Parathyroid adenoma (tissue), 2 donors: ENCODE results near the gene ZFP64.

Source experiments
- H2AFZ ChIP-seq: fragments of 300-600 bp; sonication (generic); one replicate; pipeline ENCODE4 v1.7.0; 2017; ENCODE audit warnings: antibody characterized with exemption, mild to moderate bottlenecking
- H3K27ac ChIP-seq: fragments of 300-600 bp; sonication (generic); one replicate; pipeline ENCODE4 v1.7.0; 2017
- H3K27me3 ChIP-seq: fragments of 300-600 bp; sonication (generic); one replicate; pipeline ENCODE4 v1.7.0; 2017; ENCODE audit warnings: low read length; ENCODE audit not compliant: control insufficient read depth, insufficient read depth
- H3K36me3 ChIP-seq: fragments of 300-600 bp; sonication (generic); one replicate; pipeline ENCODE4 v1.7.0; 2017; ENCODE audit warnings: low read length; ENCODE audit not compliant: control insufficient read depth, insufficient read depth
- H3K4me1 ChIP-seq: fragments of 300-600 bp; sonication (generic); one replicate; pipeline ENCODE4 v1.7.0; 2017; ENCODE audit warnings: control low read depth
- H3K4me2 ChIP-seq: fragments of 300-600 bp; sonication (generic); one replicate; pipeline ENCODE4 v1.7.0; 2017; ENCODE audit warnings: low read length
- H3K4me3 ChIP-seq: fragments of 300-600 bp; sonication (generic); one replicate; pipeline ENCODE4 v1.7.0; 2017; ENCODE audit warnings: low read depth, low read length
- H3K79me2 ChIP-seq: fragments of 300-600 bp; sonication (generic); one replicate; pipeline ENCODE4 v1.7.0; 2017; ENCODE audit warnings: control low read depth
- H3K9ac ChIP-seq: fragments of 300-600 bp; sonication (generic); one replicate; pipeline ENCODE4 v1.7.0; 2017; ENCODE audit warnings: mild to moderate bottlenecking
- H3K9me3 ChIP-seq: fragments of 300-600 bp; sonication (generic); one replicate; pipeline ENCODE4 v1.7.0; 2017; ENCODE audit warnings: low read length; ENCODE audit not compliant: control insufficient read depth
- CTCF ChIP-seq: fragments of 300-600 bp; sonication (generic); IDR thresholded peaks from one replicate; pipeline ENCODE4 v1.7.0; 2017; ENCODE audit warnings: antibody characterized with exemption, mild to moderate bottlenecking
- donor health status: primary hyperparathyroidism.

ZFP64 gene

GRCh38 chr20:52172392-52173047 is 19.1 kb downstream of the ZFP64 start:
- Histone ChIP-seq H3K27me3 (no peaks in the 10 kb centered on the region), H3K4me1 (peaks cover 5% of the 10 kb centered on the region), H2AFZ (no peak overlapping the region), H3K9ac (no peak overlapping the region), H3K4me2 (no peak overlapping the region), H3K27ac (no peak overlapping the region), H3K9me3 (no peaks in the 10 kb centered on the region), H3K4me3 (no peak overlapping the region), H3K79me2 (peaks cover 3% of the 10 kb centered on the region), H3K36me3 (no peaks in the 10 kb centered on the region)
- no peak for TF ChIP-seq CTCF

GRCh38 chr20:52171025-52171424 is 20.6 kb downstream of the ZFP64 start:
- no peak overlapping the region for H3K27ac ChIP-seq
- H3K4me2 ChIP-seq = no peak overlapping the region
- H3K9me3 ChIP-seq = no peaks in the 10 kb centered on the region
- TF ChIP-seq CTCF = no peak
- no peak overlapping the region for H3K4me3 ChIP-seq
- H3K4me1 ChIP-seq = peaks cover 5% of the 10 kb centered on the region
- no peaks in the 10 kb centered on the region for H3K36me3 ChIP-seq
- H2AFZ ChIP-seq = no peak overlapping the region
- no peaks in the 10 kb centered on the region for H3K79me2 ChIP-seq
- H3K9ac ChIP-seq = no peak overlapping the region
- no peaks in the 10 kb centered on the region for H3K27me3 ChIP-seq

- no peak overlapping the region for H2AFZ ChIP-seq
- no peaks in the 10 kb centered on the region for H3K27me3 ChIP-seq
- H3K4me1 ChIP-seq = peaks cover 5% of the 10 kb centered on the region
- TF ChIP-seq CTCF = no peak
- H3K27ac ChIP-seq = no peak overlapping the region
- H3K4me2 ChIP-seq = no peak overlapping the region
- no peak overlapping the region for H3K4me3 ChIP-seq
- no peaks in the 10 kb centered on the region for H3K79me2 ChIP-seq
- no peak overlapping the region for H3K9ac ChIP-seq
- no peaks in the 10 kb centered on the region for H3K36me3 ChIP-seq
- H3K9me3 ChIP-seq = no peaks in the 10 kb centered on the region
Measured at GRCh38 chr20:52168116-52168515, 23.5 kb downstream of the ZFP64 start.

GRCh38 chr20:52167232-52167840 is 24.2 kb downstream of the ZFP64 start:
- H3K27me3 ChIP-seq = no peaks in the 10 kb centered on the region
- peaks cover 5% of the 10 kb centered on the region for H3K4me1 ChIP-seq
- H3K36me3 ChIP-seq = no peaks in the 10 kb centered on the region
- no peak overlapping the region for H3K9ac ChIP-seq
- no peak overlapping the region for H3K4me3 ChIP-seq
- H2AFZ ChIP-seq = no peak overlapping the region
- H3K9me3 ChIP-seq = no peaks in the 10 kb centered on the region
- TF ChIP-seq CTCF = no peak
- no peak overlapping the region for H3K4me2 ChIP-seq
- H3K27ac ChIP-seq = no peak overlapping the region
- H3K79me2 ChIP-seq = no peaks in the 10 kb centered on the region

GRCh38 chr20:52166150-52166549 is 25.4 kb downstream of the ZFP64 start:
- H3K9ac ChIP-seq = no peak overlapping the region
- no peak overlapping the region for H2AFZ ChIP-seq
- H3K27ac ChIP-seq = no peak overlapping the region
- H3K9me3 ChIP-seq = no peaks in the 10 kb centered on the region
- no peaks in the 10 kb centered on the region for H3K79me2 ChIP-seq
- H3K4me2 ChIP-seq = no peak overlapping the region
- H3K36me3 ChIP-seq = no peaks in the 10 kb centered on the region
- H3K4me3 ChIP-seq = no peak overlapping the region
- H3K27me3 ChIP-seq = no peaks in the 10 kb centered on the region
- TF ChIP-seq CTCF = no peak
- peaks cover 5% of the 10 kb centered on the region for H3K4me1 ChIP-seq
